Suppressor macrophage treated with lipopolysaccharide for 1 hour (primary cell): Measurements from ENCODE around the gene ING5.
A peak's percentile ranks its signal among the peaks of the same experiment; 100 is the strongest.

Experiments used
- DNase-seq, 3 donors: peaks; one replicate each; pipeline ENCODE4 v3.0.0-alpha.2; 2020 to 2022

The ING5 gene

DNA sequence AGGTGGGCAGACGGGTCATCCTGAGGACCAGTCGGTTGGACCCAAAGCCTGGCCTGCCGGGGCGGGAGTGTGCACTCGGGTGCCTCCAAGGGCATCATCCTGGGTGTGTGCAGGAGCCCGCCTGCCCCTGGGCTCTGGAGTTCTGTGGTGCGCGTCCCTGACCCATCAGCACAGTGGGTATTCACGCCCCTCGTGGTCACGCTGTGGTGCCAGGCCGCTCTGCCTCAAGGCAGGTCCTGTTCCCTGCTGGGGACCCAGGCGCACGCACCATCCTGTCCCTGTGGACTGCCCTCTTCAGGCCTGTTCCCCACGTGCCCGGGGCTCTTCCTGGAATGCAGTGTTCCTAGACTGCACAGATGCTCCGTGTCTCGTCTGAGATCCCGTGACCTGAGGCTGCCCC lies 18.3 kb downstream of the ING5 start:
- DNase-seq, result no peak

DNA sequence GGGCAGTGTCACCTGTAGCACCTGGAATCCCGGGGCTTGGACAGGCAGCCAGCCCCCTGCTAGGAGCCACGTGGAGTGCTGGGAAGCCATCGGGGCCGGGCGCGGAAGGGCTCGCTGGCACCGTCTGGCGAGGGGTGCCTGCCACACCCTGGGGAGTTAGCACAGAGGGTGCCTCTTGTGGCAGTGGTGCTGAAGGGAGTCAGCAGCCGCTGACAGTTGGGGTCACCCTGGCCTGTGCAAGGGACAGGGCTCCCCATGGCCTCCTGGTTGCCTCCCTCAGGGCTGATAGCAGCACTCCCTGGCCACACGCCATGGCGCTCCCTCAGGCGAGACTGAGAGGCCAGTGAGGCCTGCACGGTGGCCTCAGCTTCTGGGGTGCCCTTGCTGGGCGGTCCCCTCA lies 18.7 kb downstream of the ING5 start:
- DNase-seq, result no peak

DNA sequence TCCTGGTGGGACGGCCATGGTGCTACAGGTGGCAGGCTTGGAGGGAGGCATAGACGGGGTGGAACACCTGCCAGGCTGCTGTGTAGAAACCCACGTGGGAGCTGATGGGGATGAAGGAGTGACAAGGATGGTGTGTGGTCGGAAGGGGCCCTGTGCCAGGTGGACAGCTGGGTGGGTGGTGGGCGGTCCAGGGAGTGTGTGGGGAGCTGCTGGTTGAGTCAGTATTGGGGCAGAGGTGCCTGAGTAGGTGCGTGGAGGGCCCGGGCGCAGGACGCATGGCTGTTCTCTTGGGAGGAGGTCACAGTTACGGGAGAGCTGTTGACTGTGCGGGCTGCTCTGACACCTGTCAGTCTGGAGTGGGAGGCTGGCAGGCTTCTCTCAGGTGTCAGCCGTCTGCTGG lies 20.0 kb downstream of the ING5 start:
- DNase-seq, result no peak

DNA sequence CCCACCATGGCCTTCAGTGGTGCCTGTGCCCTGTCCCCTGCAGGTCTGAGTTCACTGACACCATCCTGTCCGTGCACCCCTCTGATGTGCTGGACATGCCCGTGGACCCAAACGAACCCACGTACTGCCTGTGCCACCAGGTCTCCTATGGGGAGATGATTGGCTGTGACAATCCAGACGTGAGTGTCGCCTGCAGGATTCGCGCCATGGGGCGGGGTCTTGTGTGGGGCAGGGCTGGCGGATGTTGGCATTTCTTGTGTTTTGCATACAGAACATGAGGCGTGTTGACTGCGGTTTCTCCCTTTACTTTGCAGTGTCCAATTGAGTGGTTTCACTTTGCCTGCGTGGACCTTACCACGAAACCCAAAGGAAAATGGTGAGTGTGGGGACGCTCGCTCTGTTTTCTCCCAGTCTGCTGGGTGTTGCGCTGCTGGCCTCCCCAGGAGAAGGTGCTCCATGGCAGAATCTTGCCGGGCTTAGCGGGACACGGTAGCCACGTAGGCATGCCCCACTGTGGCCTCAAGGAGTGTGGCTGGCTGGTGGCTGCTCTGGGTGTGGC lies 21.1 kb downstream of the ING5 start:
- no peak for DNase-seq

DNA sequence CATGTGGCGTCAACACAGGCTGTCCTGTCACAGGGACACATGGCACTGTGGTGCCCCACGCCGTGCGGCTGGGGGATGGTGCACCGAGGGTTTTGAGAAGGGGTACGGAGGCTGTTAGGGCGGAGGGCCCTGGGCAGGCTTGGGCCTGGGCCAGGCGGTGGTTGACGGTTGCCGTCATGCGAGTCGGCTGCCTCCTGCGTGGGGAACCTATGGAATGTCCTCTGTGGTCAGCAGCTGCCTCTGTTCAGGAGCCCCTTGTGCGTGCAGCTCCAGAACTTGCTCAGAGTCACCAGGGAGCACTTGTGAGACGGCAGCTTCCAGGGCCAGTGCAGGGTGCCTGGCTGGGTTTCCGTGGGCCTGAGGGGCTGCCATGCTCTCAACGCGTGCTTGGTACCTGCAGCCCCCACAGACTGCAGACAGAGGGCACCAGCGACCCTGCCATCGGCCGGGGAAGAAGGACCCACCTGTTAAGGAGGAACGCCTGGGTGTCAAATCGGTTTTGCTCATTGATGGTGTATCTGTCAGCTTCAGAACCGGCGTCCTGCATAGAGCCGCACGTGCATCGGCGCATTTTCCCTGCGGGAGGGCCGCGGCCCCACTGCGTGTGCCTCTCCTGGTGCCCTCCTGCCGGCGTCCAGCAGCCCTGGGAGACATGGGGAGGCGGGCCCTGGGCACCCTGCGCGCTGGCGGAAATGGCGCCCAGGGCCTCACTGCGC lies 22.6 kb downstream of the ING5 start:
- DNase-seq, result peak in 1 of 3 donors; percentile 8

DNA sequence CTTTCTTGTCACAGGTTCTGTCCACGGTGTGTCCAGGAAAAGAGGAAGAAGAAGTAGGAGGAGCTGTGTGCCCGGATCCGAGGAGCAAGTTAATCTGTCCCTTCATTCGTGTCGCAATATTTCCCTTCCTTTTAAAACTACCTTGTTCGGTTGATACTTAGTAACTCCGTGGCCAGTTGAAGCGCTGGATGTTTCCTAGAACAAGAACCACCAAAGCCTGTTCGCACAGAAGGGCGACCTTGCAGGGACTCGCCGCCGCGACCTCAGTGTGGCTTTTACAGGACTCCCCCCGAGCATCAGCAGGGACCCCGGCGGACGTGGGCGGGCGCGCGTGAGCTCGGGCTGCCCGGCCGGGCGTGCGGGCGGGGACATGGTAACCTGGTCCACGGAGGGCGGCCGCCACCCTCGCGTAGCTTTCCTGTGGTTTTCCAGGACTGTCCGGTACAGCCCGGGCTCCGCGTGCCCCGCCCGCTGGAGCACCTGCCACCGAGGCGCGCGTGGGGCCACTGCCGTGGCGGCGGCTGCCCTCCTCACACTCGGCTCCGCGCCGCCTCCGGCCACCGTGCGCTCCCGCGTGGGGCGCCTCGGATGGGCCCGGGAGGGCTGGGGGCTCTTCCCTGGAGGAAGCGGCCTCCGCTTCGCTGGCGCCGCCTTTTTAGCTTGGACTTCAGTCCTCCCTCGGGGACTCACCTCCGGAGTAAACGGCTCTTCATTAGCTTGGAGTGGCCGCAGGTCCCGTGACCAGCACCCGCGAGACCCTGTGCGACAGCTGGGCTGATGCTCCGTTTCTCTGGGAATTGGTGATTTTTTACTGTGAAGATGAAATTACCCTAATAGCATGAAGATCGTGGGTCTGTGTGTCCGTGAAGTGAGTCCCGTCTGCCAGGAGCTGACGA lies 23.4 kb downstream of the ING5 start:
- peak in 1 of 3 donors; percentile 2 for DNase-seq

DNA sequence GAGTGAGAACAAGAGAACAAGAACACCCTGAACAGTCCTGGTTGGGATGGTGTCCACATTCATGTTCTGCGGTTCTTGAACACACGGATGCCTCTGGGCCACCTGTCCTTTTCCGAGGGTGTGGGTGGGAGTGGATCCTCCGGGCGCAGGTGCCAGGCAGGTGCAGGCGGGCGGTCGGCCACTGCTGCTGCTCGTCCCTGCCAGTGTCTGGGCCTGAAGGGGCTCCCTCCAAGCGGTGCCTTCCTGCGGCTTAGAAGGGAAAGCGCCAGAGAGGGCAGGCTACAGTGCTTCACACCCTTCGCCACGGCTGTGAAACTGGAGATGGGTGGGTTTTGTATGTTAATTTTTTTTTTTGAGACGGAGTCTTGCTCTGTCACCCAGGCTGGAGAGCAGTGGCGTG lies 24.6 kb downstream of the ING5 start:
- DNase-seq, result no peak

DNA sequence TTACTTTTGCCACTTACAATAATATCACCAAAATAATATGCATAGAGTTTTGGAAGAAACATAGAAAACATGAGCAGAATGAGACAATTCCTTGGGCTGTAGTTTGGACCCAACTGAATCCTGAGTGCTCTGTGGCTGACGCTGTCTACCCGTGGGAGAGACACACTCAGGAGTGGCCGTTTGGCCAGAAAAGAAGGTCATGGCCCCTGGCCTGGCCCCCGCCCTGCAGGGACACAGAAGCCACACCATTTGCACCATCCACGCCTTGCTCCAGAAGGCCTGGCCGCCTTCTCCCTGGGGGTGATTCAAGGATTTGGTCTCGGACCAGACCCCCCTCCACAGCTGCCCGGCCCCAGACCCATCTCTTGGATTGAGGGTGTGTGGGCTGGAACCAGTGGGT lies 26.2 kb downstream of the ING5 start:
- DNase-seq, result no peak

DNA sequence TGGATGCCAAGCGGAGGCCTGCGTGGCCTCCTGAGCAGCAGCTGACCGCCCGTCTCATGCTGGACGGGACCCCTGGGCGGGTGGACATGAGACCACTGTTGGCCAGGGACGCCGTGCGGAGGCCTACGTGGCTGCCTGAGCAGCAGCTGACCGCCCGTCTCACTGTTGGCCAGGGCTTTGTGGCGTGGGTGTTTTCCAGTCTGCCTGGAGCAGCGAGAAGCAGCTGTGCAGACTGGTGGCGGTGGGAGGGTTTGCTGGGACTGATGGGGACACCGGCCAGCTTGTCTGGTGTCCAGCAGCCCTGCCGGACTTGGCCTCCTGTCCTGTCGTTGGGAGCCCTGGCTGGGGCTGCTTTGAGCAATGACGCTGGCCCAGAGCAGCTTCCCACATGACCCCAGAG lies 26.8 kb downstream of the ING5 start:
- DNase-seq, result no peak

DNA sequence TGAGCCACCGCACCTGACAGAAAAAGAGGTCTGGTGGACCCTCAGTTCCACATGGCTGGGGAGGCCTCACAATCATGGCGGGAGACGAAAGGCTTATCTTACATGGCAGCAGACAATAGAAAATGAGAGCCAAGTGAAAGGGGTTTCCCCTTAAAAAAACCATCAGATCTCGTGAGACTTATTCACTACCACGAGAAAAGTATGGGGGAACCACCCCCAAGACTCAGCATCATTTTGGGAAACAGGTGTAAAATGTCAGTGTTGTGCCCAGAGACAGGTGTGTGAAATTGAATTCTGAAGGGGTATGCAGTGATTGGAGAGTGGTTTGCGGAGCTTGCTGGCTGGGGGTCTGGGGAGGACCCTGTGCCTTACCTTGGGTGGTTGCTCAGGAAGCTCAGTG lies 28.0 kb downstream of the ING5 start:
- DNase-seq, result peak in 1 of 3 donors; percentile 28

DNA sequence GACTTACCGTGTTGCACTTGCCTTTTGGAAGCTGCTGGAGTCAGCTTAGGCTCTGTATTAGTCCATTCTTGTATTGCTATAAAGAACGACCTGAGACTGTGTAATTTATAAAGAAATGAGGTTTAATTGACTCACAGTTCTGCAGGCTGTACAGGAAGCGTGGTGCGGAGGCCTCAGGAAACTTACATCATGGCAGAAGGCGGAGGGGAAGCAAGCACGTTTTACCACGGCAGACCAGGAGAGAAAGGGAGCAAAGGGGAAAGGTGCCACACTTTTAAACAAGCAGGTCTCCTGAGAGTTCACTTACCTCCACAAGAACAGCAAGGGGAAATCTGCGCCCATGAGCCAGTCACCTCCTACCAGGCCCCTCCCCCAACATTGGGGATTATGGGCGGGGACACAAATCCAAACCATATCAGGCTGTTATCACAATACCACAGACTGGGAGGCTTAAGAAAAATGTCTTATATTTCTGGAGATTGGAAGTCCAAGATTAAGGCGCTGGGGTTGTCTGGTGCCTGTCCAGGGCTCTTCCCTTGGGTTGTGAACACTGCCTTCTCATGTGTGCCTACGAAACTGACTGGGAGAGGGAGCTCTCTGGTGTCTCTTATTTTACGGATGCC lies 28.9 kb downstream of the ING5 start:
- DNase-seq, result peak; percentile 59 to 64 (median 61)

DNA sequence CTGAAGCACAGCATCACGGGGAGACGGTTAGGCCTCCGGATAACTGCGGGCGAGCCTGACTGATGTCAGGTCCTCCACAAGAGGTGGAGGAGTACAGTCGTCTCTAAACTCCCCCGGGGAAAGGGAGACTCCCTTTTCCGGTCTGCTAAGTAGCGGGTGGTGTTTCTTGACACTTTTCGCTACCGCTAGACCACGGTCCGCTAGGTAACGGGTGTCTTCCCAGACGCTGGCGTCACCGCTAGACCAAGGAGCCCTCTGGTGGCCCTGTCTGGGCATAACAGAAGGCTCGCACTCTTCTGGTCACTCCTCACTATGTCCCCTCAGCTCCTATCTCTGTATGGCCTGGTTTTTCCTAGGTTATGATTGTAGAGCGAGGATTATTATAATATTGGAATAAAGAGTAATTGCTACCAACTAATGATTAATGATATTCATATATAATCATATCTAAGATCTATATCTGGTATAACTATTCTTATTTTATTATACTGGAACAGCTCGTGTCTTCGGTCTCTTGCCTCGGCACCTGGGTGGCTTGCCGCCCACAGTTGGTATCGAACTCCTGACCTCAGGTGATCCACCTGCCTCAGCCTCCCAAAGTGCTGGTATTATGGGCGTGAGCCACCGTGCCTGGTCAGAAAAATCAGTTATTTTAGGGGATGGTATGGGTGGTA lies 30.8 kb downstream of the ING5 start:
- peak; percentile 45 to 56 (median 51) for DNase-seq

DNA sequence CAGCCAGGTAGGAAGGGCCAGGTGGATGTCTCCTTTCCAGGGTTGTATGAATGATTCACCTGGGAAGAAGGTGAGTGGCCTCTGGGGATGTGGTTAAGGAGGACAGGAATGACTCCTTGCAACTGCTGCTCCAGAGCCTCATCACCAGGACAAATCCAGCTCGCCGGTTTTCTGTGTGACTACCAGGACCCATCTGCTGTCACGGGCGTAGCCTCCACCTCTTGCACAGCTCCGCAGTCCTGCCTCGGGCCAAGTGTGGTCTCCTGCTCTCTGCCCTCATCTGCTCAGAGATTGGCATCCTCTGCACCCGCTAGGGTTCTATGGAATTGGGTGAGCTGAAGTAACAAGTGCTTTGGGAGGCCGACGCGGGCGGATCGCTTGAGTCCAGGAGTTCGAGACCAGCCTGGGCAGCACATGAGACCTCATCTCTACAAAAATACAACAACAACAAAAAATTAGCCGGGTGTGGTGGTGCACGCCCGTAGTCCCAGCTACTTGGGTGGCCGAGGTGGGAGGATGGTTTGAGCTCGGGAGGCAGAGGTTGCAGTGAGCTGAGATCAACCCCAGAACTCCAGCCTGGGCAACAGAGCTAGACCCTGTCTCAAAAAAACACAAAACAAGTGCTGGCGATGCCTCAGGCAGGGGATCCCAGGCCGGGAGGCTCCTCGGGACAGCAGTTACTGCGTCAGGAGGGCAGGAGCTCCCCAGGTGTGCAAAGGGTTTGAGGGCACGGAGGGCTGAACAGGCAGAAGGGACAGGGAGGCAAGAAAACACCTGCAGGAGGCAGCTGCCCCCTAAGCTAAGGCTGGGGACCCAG lies 31.8 kb downstream of the ING5 start:
- no peak for DNase-seq

DNA sequence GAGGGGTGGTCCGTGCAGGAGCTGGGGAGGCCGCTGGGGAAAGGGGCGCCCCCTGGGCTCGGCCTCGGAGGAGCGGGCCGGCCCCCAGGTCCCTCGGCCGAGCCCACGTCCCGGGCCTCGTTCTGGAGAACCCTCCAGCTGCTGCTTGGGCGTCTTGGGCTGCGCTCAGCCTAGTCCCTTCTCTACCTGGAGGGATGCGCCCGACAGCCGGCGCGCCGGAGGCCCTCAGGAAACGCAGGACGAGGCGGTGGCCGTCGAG lies 32.3 kb downstream of the ING5 start:
- no peak for DNase-seq

DNA sequence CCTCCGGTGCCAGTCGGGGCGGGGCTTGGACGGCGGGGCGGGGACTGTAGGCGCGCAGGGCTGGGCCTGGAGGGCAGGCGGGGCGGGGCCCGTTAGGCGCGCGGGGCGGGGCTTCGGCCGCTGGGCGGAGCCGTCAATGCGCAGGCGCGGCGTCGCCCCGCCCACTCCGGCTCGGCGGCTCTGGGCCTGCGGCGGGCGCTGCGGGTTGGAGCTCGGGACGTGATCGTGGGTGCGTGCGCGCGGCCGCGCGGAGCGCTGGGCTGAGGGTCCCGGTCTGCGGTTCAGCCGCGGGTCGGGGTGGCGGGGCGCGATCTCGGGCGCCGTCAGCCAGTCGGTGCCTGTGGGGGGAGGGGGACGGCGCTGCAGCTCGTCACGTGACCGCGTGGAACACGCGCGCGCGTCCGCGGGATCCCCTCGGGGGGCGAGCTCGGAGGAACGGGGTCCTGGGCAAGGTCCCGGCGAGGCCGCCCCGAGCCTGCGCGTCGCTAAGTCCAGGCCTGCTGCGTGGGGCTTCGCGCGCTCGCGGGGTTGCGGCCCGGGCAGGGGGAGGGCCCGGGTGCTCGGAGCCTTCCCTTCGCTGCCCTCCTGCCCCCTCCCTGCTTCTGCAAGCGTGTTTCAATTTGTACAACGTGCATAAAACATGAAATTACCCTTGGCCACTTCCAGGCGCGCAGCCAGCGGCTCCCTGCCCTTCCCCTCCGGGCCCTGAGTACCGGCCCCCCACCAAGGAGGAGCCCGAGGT lies 32.8 kb downstream of the ING5 start, which contains the start of gene D2HGDH:
TSS of gene D2HGDH (plus strand) at position 164 of the 742 bp plus-strand sequence. CDS start 595 bp downstream, outside the sequence.
- peak; percentile 93 to 99 (median 97) for DNase-seq

DNA sequence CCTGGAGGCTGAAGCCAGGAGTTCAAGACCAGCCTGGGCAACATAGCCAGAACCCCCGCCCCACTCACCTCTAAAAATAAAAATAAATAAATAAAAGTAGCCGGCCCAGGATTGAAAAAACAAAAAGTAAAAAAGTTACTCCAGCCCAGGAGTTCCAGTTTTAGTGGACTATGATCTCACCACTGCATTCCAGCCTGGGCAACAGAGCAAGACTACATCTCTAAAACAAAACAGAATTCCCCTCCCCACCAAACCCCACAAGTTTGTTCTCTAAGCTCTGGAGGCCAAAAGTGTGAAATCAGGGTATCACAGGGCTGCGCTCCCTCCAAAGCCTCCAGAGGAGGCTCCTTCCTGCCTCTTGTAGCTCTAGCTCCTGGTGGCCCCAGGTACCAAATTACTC lies 34.3 kb downstream of the ING5 start:
- DNase-seq, result no peak

DNA sequence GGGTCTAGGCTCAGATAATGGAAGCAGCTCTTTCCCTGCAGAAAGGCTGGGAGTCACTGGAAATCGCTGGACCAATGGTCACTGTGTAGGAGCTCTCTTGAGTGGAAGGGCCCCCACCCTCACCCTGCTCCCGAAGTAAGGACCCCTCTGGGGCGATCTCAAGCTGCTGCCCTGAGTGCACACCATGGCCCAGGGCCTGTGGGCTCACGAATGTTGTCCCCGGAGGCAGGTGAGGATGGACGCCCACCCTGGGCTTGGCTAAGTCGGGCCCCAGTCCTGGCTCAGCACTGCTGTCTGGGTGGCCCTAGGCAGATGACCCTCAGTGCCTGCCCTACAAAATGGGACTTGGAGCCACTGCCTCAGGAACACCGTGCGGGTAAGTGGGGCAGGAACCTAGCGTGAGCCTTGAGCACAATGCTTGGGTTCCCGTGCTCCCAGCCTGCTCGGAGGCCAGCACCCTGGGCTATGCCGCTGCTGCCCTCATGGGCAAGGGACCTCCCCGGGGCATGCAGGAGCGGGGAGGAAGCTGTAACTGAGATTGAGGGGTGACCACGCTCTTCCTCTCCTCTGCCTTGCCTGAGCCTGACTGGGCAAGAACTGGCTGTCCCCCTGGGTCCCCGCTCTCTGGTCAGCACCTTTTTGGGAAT lies 36.3 kb downstream of the ING5 start:
- DNase-seq, result no peak

DNA sequence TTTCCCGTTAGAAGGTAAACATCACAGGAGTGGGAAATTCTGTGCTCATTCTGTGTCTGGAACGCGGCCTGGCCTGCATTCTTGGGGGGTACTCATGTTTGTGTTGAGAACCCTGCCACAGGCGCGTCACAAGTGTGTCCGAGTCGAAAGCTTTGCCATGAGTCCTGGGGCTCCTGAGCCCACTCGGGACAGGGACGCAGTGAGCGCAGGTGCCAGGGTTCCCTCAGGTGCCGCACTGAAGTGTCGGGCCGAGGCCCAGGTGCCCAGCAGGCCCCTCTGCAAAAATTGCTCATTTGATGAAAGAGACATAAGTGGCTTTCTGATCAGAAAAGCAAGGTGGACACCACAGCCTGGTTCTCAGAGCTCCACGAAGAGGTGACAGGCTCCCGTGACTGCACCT lies 37.3 kb downstream of the ING5 start:
- DNase-seq, result no peak

DNA sequence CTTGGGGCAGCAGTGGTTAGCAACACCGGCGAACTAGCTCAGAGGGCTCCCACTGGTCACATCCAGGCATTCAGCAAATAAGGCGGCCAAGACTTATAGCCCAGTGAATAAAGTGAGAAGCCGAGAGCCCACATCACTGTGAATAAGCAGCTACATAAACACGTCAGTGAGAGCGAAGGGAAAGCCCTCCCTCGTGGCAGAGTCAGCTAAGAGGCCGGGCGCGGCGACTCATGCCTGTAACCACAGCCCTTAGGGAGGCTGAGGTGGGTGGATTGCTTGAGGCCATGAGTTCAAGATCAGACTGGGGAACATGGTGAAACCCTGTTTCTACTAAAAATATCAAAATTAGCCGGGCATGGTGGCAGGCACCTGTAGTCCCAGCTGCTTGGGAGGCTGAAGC lies 37.8 kb downstream of the ING5 start:
- peak; percentile 65 to 77 (median 76) for DNase-seq

DNA sequence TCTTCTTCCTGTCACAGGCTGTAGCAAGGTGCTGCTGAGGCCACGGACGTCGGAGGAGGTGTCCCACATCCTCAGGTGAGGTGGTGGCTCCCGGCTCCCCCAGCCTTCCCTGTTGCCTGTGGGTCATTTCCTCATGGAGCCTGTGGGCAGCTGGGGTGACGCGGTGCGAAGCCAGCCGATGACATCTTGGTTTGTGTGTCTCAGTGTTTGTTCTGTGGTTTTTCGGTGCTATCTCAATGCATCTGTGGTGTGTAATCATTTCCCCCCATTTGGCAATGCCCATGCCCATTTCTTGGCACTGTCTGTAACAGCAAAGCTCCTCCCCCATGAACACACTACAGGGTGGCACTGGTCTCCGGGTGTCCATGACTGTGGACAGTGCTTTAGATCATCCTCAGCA lies 39.2 kb downstream of the ING5 start:
- peak; percentile 63 to 81 (median 63) for DNase-seq
